Esophagus muscularis mucosa (tissue), 3 donors: ENCODE data around the gene TANGO2.

Experiments
- CTCF ChIP-seq, 3 experiments: fragments of 200-600 bp in 2 of 3; fragments of 450-650 bp in 1 of 3; sonication (generic) in 2 of 3; IDR thresholded peaks; one replicate each; pipeline ENCODE4 v1.5.1; 2017 to 2019; ENCODE audit warnings: antibody characterized with exemption in 3 of 3, mild to moderate bottlenecking in 2 of 3, moderate library complexity in 1 of 3
- POLR2A ChIP-seq: fragments of 450-650 bp; IDR thresholded peaks from one replicate; pipeline ENCODE4 v1.6.1; 2017; ENCODE audit warnings: antibody characterized with exemption, moderate library complexity, mild to moderate bottlenecking, low read depth

- TF ChIP-seq CTCF (IDR thresholded peaks at IDR 0.05) (no peak), POLR2A (no peak)
These were observed 34.9 kb upstream of the TANGO2 start for GRCh38 chr22:19986011-19986409.
